ENCODE results near the gene ITGA3.

ITGA3 gene

DNA sequence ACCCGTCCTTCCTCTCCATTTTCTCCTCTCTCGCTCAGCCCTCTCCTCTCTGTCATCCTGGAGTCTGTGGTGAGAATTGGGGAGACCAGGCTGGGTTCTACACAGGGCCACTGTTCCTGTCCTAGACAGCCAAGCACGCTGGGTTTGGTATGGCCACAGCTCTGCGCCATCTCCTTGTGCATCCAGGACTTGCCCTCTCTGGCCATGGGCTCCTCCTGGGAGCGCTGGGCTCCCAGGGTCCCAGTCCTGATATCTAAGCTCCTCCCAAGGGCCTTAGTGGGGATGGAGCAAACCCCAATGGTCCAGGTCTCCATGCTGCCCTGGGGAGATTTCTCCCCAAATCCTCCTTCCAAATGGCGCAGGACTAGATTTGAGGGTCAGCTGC is 27.2 kb upstream of the ITGA3 start:
- TF ChIP-seq EZH2phosphoT487 (conservative IDR thresholded peaks at IDR 0.05; ENCODE audit: low read length): no peak
- TF ChIP-seq, protein P1, sequence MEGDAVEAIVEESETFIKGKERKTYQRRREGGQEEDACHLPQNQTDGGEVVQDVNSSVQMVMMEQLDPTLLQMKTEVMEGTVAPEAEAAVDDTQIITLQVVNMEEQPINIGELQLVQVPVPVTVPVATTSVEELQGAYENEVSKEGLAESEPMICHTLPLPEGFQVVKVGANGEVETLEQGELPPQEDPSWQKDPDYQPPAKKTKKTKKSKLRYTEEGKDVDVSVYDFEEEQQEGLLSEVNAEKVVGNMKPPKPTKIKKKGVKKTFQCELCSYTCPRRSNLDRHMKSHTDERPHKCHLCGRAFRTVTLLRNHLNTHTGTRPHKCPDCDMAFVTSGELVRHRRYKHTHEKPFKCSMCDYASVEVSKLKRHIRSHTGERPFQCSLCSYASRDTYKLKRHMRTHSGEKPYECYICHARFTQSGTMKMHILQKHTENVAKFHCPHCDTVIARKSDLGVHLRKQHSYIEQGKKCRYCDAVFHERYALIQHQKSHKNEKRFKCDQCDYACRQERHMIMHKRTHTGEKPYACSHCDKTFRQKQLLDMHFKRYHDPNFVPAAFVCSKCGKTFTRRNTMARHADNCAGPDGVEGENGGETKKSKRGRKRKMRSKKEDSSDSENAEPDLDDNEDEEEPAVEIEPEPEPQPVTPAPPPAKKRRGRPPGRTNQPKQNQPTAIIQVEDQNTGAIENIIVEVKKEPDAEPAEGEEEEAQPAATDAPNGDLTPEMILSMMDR (IDR thresholded peaks at IDR 0.05; ENCODE audit: insufficient read depth, low read length, poor library complexity, severe bottlenecking): no peak
- H3K79me2 ChIP-seq (ENCODE audit: insufficient read depth, low read length): no peaks in the 10 kb centered on the region
- no peaks in the 10 kb centered on the region for H4K20me1 ChIP-seq (ENCODE audit: low read depth, low read length)
- H3K9me3 ChIP-seq (ENCODE audit: insufficient read depth, low read length): peaks cover 13% of the 10 kb centered on the region; the same call in 1 of the 2 replicates
- H3K27ac ChIP-seq (ENCODE audit: low read depth, low read length): no peak overlapping the region
- H3K9me2 ChIP-seq (replicated peaks; ENCODE audit: insufficient read depth, low read length): no peaks in the 10 kb centered on the region
- no peak overlapping the region for H3K9ac ChIP-seq (ENCODE audit: low read length)
- peaks cover 11% of the 10 kb centered on the region; the same call in 1 of the 2 replicates for H3F3A ChIP-seq (ENCODE audit: insufficient read depth)
- no peaks in the 10 kb centered on the region for H3K36me3 ChIP-seq (ENCODE audit: low read length)
- H3K27me3 ChIP-seq (ENCODE audit: low read length): no peaks in the 10 kb centered on the region
- H3K4me2 ChIP-seq (ENCODE audit: low read depth, low read length, poor library complexity, severe bottlenecking): no peak overlapping the region
- H2AFZ ChIP-seq (ENCODE audit: low read depth, low read length, severe bottlenecking): no peak overlapping the region
- no peak overlapping the region for H3K4me3 ChIP-seq (ENCODE audit: insufficient read depth, low read length, poor library complexity, severe bottlenecking)

DNA sequence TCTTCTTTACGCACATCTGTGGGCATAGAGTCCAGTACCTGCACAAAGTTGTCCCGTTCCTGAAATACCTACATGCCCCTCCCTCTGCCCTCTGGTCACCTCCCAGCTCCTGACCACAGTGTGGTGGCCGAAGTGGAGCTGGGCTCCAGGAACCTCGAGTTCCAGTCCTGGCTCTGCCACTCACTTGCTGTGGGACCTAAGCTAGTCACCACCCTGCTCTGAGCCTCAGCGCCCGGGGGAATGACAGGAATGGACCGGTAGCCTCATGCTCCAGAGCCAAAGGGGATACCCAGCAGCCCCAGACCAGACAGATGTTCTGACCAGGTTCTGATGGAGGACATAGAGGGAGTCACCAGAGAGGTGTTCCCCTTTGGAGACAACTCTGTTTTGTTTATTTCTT is 26.7 kb upstream of the ITGA3 start:
- H3K9me3 ChIP-seq (ENCODE audit: insufficient read depth, low read length): peaks cover 10% of the 10 kb centered on the region; the same call in 1 of the 2 replicates
- no peak overlapping the region for H3K9ac ChIP-seq (ENCODE audit: low read length)
- no peak overlapping the region for H3K4me2 ChIP-seq (ENCODE audit: low read depth, low read length, poor library complexity, severe bottlenecking)
- H2AFZ ChIP-seq (ENCODE audit: low read depth, low read length, severe bottlenecking): no peak overlapping the region
- no peaks in the 10 kb centered on the region for H4K20me1 ChIP-seq (ENCODE audit: low read depth, low read length)
- H3K27me3 ChIP-seq (ENCODE audit: low read length): no peaks in the 10 kb centered on the region
- no peak overlapping the region for H3K4me3 ChIP-seq (ENCODE audit: insufficient read depth, low read length, poor library complexity, severe bottlenecking)
- no peak overlapping the region for H3K27ac ChIP-seq (ENCODE audit: low read depth, low read length)
- no peaks in the 10 kb centered on the region for H3K36me3 ChIP-seq (ENCODE audit: low read length)
- TF ChIP-seq, protein P1 (IDR thresholded peaks at IDR 0.05; ENCODE audit: insufficient read depth, low read length, poor library complexity, severe bottlenecking): no peak
- TF ChIP-seq EZH2phosphoT487 (conservative IDR thresholded peaks at IDR 0.05; ENCODE audit: low read length): no peak
- H3F3A ChIP-seq (ENCODE audit: insufficient read depth): peaks cover 6% of the 10 kb centered on the region; the same call in 1 of the 2 replicates
- H3K79me2 ChIP-seq (ENCODE audit: insufficient read depth, low read length): no peaks in the 10 kb centered on the region
- no peaks in the 10 kb centered on the region for H3K9me2 ChIP-seq (replicated peaks; ENCODE audit: insufficient read depth, low read length)

DNA sequence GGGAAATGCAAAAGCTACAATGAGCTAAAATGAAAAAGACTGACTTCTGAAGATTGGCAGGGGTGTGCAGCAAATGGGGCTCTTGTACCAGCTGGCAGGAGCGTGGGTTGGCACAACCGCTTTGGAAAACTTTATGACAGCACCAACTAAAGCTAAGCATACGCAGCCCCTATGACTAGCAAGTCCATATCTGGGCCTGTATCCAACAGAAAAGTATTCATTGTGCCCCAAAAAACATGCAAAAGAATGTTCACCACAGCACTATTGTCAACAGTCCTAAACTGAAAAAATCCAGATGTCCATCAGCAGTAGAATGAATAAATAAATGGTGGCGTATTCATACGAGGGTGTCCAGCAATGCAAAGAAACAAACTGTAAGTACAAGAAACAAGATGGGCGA is 22.6 kb upstream of the ITGA3 start:
- no peak overlapping the region for H3K4me3 ChIP-seq (ENCODE audit: insufficient read depth, low read length, poor library complexity, severe bottlenecking)
- no peaks in the 10 kb centered on the region for H3K27me3 ChIP-seq (ENCODE audit: low read length)
- H3K36me3 ChIP-seq (ENCODE audit: low read length): no peaks in the 10 kb centered on the region
- H2AFZ ChIP-seq (ENCODE audit: low read depth, low read length, severe bottlenecking): no peak overlapping the region
- H3F3A ChIP-seq (ENCODE audit: insufficient read depth): no peaks in the 10 kb centered on the region
- H3K4me2 ChIP-seq (ENCODE audit: low read depth, low read length, poor library complexity, severe bottlenecking): no peak overlapping the region
- H3K9ac ChIP-seq (ENCODE audit: low read length): no peak overlapping the region
- no peaks in the 10 kb centered on the region for H3K9me2 ChIP-seq (replicated peaks; ENCODE audit: insufficient read depth, low read length)
- no peak overlapping the region for H3K27ac ChIP-seq (ENCODE audit: low read depth, low read length)
- no peaks in the 10 kb centered on the region for H4K20me1 ChIP-seq (ENCODE audit: low read depth, low read length)
- H3K79me2 ChIP-seq (ENCODE audit: insufficient read depth, low read length): no peaks in the 10 kb centered on the region
- TF ChIP-seq EZH2phosphoT487 (conservative IDR thresholded peaks at IDR 0.05; ENCODE audit: low read length): no peak
- H3K9me3 ChIP-seq (ENCODE audit: insufficient read depth, low read length): no peaks in the 10 kb centered on the region

DNA sequence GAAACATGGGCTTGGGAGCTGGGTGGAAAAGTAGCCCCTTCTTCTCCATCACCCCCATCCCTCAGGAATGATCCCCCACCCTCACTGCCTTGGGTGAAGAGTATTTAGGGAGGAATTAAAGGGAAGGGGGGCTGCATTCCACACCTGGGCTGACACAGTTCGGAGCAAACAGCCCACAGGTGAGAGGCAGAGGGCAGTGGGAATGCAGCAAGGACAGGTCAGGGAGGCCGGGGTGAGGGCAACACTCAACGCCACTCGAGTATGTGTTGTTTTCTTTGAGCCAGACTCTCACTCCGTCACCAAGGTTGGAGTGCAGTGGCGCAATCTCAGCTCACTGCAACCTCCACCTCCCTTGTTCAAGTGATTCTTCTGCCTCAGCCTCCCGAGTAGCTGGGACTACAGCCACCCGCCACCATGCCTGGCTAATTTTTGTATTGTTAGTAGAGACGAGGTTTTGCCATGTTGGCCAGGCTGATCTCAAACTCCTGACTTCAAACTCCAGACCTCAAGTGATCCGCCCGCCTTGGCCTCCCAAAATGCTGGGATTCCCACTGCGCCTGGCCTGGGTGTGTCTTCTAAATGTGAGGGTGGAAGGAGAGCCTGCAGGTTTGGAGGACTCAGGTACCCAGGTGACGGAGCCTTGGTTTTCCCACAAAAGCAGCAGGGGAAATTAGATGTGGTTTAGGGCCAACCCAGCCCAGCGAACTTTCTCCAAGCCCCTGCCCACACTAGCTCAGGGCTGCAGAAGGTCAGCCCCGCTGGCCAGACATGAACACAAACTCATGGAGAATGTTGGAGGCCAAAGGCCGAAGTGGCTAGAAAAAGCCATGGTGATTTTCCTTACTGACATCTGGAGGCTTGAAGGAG is 21.2 kb upstream of the ITGA3 start:
- no peak overlapping the region for H3K9ac ChIP-seq (ENCODE audit: low read length)
- H4K20me1 ChIP-seq (ENCODE audit: low read depth, low read length): no peaks in the 10 kb centered on the region
- H3K27ac ChIP-seq (ENCODE audit: low read depth, low read length): no peak overlapping the region
- TF ChIP-seq EZH2phosphoT487 (conservative IDR thresholded peaks at IDR 0.05; ENCODE audit: low read length): no peak
- TF ChIP-seq, protein P1 (IDR thresholded peaks at IDR 0.05; ENCODE audit: insufficient read depth, low read length, poor library complexity, severe bottlenecking): no peak
- H3K9me3 ChIP-seq (ENCODE audit: insufficient read depth, low read length): no peaks in the 10 kb centered on the region
- no peaks in the 10 kb centered on the region for H3K27me3 ChIP-seq (ENCODE audit: low read length)
- H3K4me2 ChIP-seq (ENCODE audit: low read depth, low read length, poor library complexity, severe bottlenecking): no peak overlapping the region
- H3F3A ChIP-seq (ENCODE audit: insufficient read depth): no peaks in the 10 kb centered on the region
- H3K4me3 ChIP-seq (ENCODE audit: insufficient read depth, low read length, poor library complexity, severe bottlenecking): no peak overlapping the region
- no peaks in the 10 kb centered on the region for H3K9me2 ChIP-seq (replicated peaks; ENCODE audit: insufficient read depth, low read length)
- no peaks in the 10 kb centered on the region for H3K36me3 ChIP-seq (ENCODE audit: low read length)
- no peak overlapping the region for H2AFZ ChIP-seq (ENCODE audit: low read depth, low read length, severe bottlenecking)
- H3K79me2 ChIP-seq (ENCODE audit: insufficient read depth, low read length): no peaks in the 10 kb centered on the region

Measured in SU-DHL-6 (cell line).